HepG2 (cell line): ENCODE data around the gene C1QTNF1. TPM values are rescaled to one million over a fixed set of nuclear protein-coding genes. Genes with fewer than 3 reads are reported as not detected.

Experiments used
- ARID3A ChIP-seq: IDR thresholded peaks from 2 replicates; pipeline ENCODE4 v1.6.1; 2012; ENCODE audit warnings: low read depth, low read length, improper control_type of control experiment
- ATF4 ChIP-seq, 2 experiments: fragments of 450-650 bp in 1 of 2; sonication (generic) in 1 of 2; formaldehyde crosslinking; IDR thresholded peaks; 2 replicates each; pipeline versions ENCODE4 v1.5.0 to v1.8.0; 2020 to 2022; ENCODE audit warnings: mild to moderate bottlenecking in 1 of 2, missing genetic modification reagents in 1 of 2
- FOXA3 ChIP-seq: IDR thresholded peaks from 2 replicates; pipeline ENCODE4 v1.6.1; 2016; ENCODE audit warnings: missing genetic modification reagents, missing compliant biosample characterization
- GABPB1 ChIP-seq: IDR thresholded peaks from 2 replicates; pipeline ENCODE4 v1.6.1; 2016; ENCODE audit warnings: mild to moderate bottlenecking, missing genetic modification reagents, moderate library complexity, missing compliant biosample characterization
- HOXA3 ChIP-seq: sonication (generic); formaldehyde crosslinking; IDR thresholded peaks from 2 replicates; pipeline ENCODE4 v1.5.0; 2020; ENCODE audit warnings: missing genetic modification reagents
- HOXD1 ChIP-seq: sonication (generic); formaldehyde crosslinking; IDR thresholded peaks from 2 replicates; pipeline ENCODE4 v1.5.0; 2020; ENCODE audit warnings: missing genetic modification reagents
- IKZF5 ChIP-seq: IDR thresholded peaks from 2 replicates; pipeline ENCODE4 v1.6.1; 2018; ENCODE audit warnings: missing genetic modification reagents, mild to moderate bottlenecking, missing compliant biosample characterization
- ISL2 ChIP-seq: sonication (generic); formaldehyde crosslinking; IDR thresholded peaks from 2 replicates; pipeline ENCODE4 v1.5.0; 2020; ENCODE audit warnings: missing genetic modification reagents
- MIER2 ChIP-seq: IDR thresholded peaks from 2 replicates; pipeline ENCODE4 v1.6.1; 2016; ENCODE audit warnings: missing biosample characterization, missing genetic modification reagents
- TFAP4 ChIP-seq: sonication (generic); IDR thresholded peaks from 2 replicates; pipeline ENCODE4 v1.6.1; 2016; ENCODE audit warnings: low read depth, borderline replicate concordance
- TSC22D2 ChIP-seq: sonication (generic); formaldehyde crosslinking; IDR thresholded peaks from 2 replicates; pipeline ENCODE4 v1.5.1; 2020; ENCODE audit warnings: missing genetic modification reagents, mild to moderate bottlenecking, borderline replicate concordance
- ZC3H13 ChIP-seq: sonication (generic); formaldehyde crosslinking; IDR thresholded peaks from 2 replicates; pipeline ENCODE4 v1.8.1; 2023; ENCODE audit warnings: mild to moderate bottlenecking, missing genetic modification reagents, moderate library complexity
- ZNF124 ChIP-seq: sonication (generic); formaldehyde crosslinking; IDR thresholded peaks from 2 replicates; pipeline ENCODE4 v1.4.0; 2020; ENCODE audit warnings: missing genetic modification reagents
- ZNF580 ChIP-seq: IDR thresholded peaks from 2 replicates; pipeline ENCODE4 v1.6.1; 2016; ENCODE audit warnings: low read depth, borderline replicate concordance
- ZNF761 ChIP-seq: sonication (generic); formaldehyde crosslinking; conservative IDR thresholded peaks from 2 replicates; pipeline ENCODE4 v1.4.0; 2020; ENCODE audit warnings: mild to moderate bottlenecking, missing genetic modification reagents
- ZNF839 ChIP-seq: sonication (generic); formaldehyde crosslinking; IDR thresholded peaks from 2 replicates; pipeline ENCODE4 v1.4.0; 2020; ENCODE audit warnings: missing genetic modification reagents, mild to moderate bottlenecking, borderline replicate concordance
- ZNF891 ChIP-seq: sonication (generic); formaldehyde crosslinking; IDR thresholded peaks from 2 replicates; pipeline ENCODE4 v1.5.0; 2020; ENCODE audit warnings: mild to moderate bottlenecking, missing genetic modification reagents
- polyA plus RNA-seq, 8 experiments: library from polyadenylated mRNA; depleted of rRNA in 3 of 8; stranded (reverse) in 7 of 8; unstranded in 1 of 8; fragments of >200 nt; fragmentation: Illumina TruSeq in 4 of 8; extraction: Trizol in 4 of 8; gene quantifications; 2 replicates each; pipeline versions ENCODE4 v1.2.1 to v1.2.3, GENCODE V29; 2011 to 2016; ENCODE audit warnings: low read depth in 4 of 8, missing spikeins in 1 of 8, mixed read lengths in 1 of 8; ENCODE audit not compliant: insufficient read depth in 1 of 8
- total RNA-seq, 5 experiments: library from RNA; depleted of rRNA; stranded (reverse); fragments of >200 nt; fragmentation: Illumina TruSeq; extraction: Trizol; gene quantifications; 2 replicates each; pipeline ENCODE4 v1.2.3, GENCODE V29; 2016; ENCODE audit warnings: low read depth in 1 of 5
- TF ChIP-seq, protein P1 (sequence below): sonication (generic); formaldehyde crosslinking; IDR thresholded peaks from 2 replicates; pipeline ENCODE4 v1.5.0; 2020; ENCODE audit warnings: missing genetic modification reagents, mild to moderate bottlenecking, borderline replicate concordance
- TF ChIP-seq, protein P2 (sequence below): sonication (generic); formaldehyde crosslinking; IDR thresholded peaks from 2 replicates; pipeline ENCODE4 v1.4.0; 2020; ENCODE audit warnings: missing genetic modification reagents, mild to moderate bottlenecking, borderline replicate concordance

C1QTNF1 gene
- total and polyA plus RNA-seq, 2 of the 13 experiments (the other 11 are each of a cell fraction or from before 2014, with no cell fraction given): 0.18 to 0.86 TPM

DNA sequence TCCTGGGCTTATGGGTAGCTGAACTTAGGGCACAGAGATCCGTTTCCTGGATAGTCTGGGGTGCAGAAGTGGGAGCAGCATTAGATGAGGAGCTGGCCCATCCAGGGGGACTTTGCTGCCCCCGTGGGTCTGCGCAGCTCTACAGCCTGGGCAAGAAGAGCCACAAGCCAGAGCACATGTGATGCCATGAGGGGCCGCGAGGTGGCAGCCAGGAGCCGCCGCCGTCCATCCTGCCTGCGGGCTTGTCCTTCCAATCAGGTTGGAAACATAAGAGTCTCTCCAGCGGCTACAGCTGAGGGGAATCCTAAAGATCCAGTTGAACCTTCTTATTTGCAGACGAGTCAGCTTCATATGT lies 21.9 kb downstream of the C1QTNF1 start (continued):
- TF ChIP-seq ZNF124 (CRISPR knock-in tag) (peak; percentile 36; the same call in 1 of the 2 replicates), MIER2 (peak; percentile 39; the same call in 1 of the 2 replicates), ISL2 (CRISPR knock-in tag) (no peak), TSC22D2 (CRISPR knock-in tag) (peak; percentile 82; the same call in 1 of the 2 replicates), ZNF891 (CRISPR knock-in tag) (0 out of 2 replicates have a peak, but pooled peaks have one; percentile 13), HOXA3 (CRISPR knock-in tag) (0 out of 2 replicates have a peak, but pooled peaks have one; percentile 27), FOXA3 (CRISPR knock-in tag) (0 out of 2 replicates have a peak, but pooled peaks have one; percentile 23), IKZF5 (CRISPR knock-in tag) (peak; percentile 51; the same call in 1 of the 2 replicates), ZNF761 (no peak), ARID3A (no peak), HOXD1 (CRISPR knock-in tag) (0 out of 2 replicates have a peak, but pooled peaks have one; percentile 26), ATF4 (CRISPR knock-in tag; IDR thresholded peaks at IDR 0.05) (no peak), ZC3H13 (CRISPR knock-in tag) (peak; percentile 10; the same call in 1 of the 2 replicates), TFAP4 (peak; percentile 36; the same call in 1 of the 2 replicates), GABPB1 (CRISPR knock-in tag) (0 out of 2 replicates have a peak, but pooled peaks have one; percentile 35), ZNF580 (peak; percentile 78; the same call in 1 of the 2 replicates), ZNF839 (peak; percentile 13; the same call in 1 of the 2 replicates)
- TF ChIP-seq, protein P1, sequence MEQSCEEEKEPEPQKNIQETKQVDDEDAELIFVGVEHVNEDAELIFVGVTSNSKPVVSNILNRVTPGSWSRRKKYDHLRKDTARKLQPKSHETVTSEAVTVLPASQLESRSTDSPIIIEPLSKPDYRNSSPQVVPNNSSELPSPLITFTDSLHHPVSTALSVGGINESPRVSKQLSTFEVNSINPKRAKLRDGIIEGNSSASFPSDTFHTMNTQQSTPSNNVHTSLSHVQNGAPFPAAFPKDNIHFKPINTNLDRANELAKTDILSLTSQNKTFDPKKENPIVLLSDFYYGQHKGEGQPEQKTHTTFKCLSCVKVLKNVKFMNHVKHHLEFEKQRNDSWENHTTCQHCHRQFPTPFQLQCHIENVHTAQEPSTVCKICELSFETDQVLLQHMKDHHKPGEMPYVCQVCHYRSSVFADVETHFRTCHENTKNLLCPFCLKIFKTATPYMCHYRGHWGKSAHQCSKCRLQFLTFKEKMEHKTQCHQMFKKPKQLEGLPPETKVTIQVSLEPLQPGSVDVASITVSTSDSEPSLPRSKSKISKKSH (CRISPR knock-in tag): no peak
- TF ChIP-seq, protein P2, sequence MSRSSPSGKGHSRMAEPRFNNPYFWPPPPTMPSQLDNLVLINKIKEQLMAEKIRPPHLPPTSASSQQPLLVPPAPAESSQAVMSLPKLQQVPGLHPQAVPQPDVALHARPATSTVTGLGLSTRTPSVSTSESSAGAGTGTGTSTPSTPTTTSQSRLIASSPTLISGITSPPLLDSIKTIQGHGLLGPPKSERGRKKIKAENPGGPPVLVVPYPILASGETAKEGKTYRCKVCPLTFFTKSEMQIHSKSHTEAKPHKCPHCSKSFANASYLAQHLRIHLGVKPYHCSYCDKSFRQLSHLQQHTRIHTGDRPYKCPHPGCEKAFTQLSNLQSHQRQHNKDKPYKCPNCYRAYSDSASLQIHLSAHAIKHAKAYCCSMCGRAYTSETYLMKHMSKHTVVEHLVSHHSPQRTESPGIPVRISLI (CRISPR knock-in tag): peak; percentile 33; the same call in 1 of the 2 replicates
